HepG2 (cell line): ENCODE measurements around the gene DUSP9. TPM values are rescaled to one million over a fixed set of nuclear protein-coding genes. Genes with fewer than 3 reads are reported as not detected.

Experiments used
- BCL6 ChIP-seq: IDR thresholded peaks from 2 replicates; pipeline ENCODE4 v1.6.1; 2016; ENCODE audit warnings: missing genetic modification reagents, missing compliant biosample characterization
- CREBL2 ChIP-seq: sonication (generic); formaldehyde crosslinking; IDR thresholded peaks from 2 replicates; pipeline ENCODE4 v1.8.1; 2023; ENCODE audit warnings: missing genetic modification reagents, mild to moderate bottlenecking, borderline replicate concordance
- ELF1 ChIP-seq: sonication (generic); formaldehyde crosslinking; IDR thresholded peaks from 2 replicates; pipeline ENCODE4 v1.4.0; 2020; ENCODE audit warnings: missing genetic modification reagents
- ELF4 ChIP-seq: sonication (generic); formaldehyde crosslinking; IDR thresholded peaks from 2 replicates; pipeline ENCODE4 v1.5.0; 2020; ENCODE audit warnings: missing genetic modification reagents, mild to moderate bottlenecking, moderate library complexity, borderline replicate concordance
- HNRNPL ChIP-seq: fragments of 200-400 bp; formaldehyde crosslinking; IDR thresholded peaks from 2 replicates; pipeline ENCODE4 v1.6.1; 2017; ENCODE audit warnings: mild to moderate bottlenecking, low read depth, low read length
- KAT2B ChIP-seq: fragments of 150-350 bp; IDR thresholded peaks from 2 replicates; pipeline ENCODE4 v1.6.1; 2014; ENCODE audit warnings: low read depth, low read length, borderline replicate concordance
- LCORL ChIP-seq, 2 experiments: fragments of 450-650 bp in 1 of 2; sonication (generic) in 1 of 2; formaldehyde crosslinking in 1 of 2; IDR thresholded peaks; 2 replicates each; pipeline versions ENCODE4 v1.5.0 to v1.6.1; 2017 to 2020; ENCODE audit warnings: antibody characterized with exemption in 1 of 2, missing genetic modification reagents in 1 of 2
- MLX ChIP-seq: IDR thresholded peaks from 2 replicates; pipeline ENCODE4 v1.6.1; 2016
- ZNF30 ChIP-seq: sonication (generic); formaldehyde crosslinking; IDR thresholded peaks from 2 replicates; pipeline ENCODE4 v1.5.0; 2020; ENCODE audit warnings: mild to moderate bottlenecking, missing genetic modification reagents
- ZNF709 ChIP-seq: sonication (generic); formaldehyde crosslinking; IDR thresholded peaks from 2 replicates; pipeline ENCODE4 v1.5.0; 2020; ENCODE audit warnings: mild to moderate bottlenecking, missing genetic modification reagents
- polyA plus RNA-seq, 8 experiments: library from polyadenylated mRNA; depleted of rRNA in 3 of 8; stranded (reverse) in 7 of 8; unstranded in 1 of 8; fragments of >200 nt; fragmentation: Illumina TruSeq in 4 of 8; extraction: Trizol in 4 of 8; gene quantifications; 2 replicates each; pipeline versions ENCODE4 v1.2.1 to v1.2.3, GENCODE V29; 2011 to 2016; ENCODE audit warnings: low read depth in 4 of 8, missing spikeins in 1 of 8, mixed read lengths in 1 of 8; ENCODE audit not compliant: insufficient read depth in 1 of 8
- total RNA-seq, 5 experiments: library from RNA; depleted of rRNA; stranded (reverse); fragments of >200 nt; fragmentation: Illumina TruSeq; extraction: Trizol; gene quantifications; 2 replicates each; pipeline ENCODE4 v1.2.3, GENCODE V29; 2016; ENCODE audit warnings: low read depth in 1 of 5
- TF ChIP-seq, protein P1 (sequence below): sonication (generic); formaldehyde crosslinking; IDR thresholded peaks from 2 replicates; pipeline ENCODE4 v1.8.0; 2022; ENCODE audit warnings: missing genetic modification reagents, mild to moderate bottlenecking, moderate library complexity, borderline replicate concordance
- TF ChIP-seq, protein P2 (sequence below), 2 experiments: sonication (generic) in 1 of 2; formaldehyde crosslinking in 1 of 2; IDR thresholded peaks; 2 replicates each; pipeline versions ENCODE4 v1.4.0 to v1.6.1; 2018 to 2020; ENCODE audit warnings: missing genetic modification reagents in 2 of 2, borderline replicate concordance in 1 of 2, low read depth in 1 of 2, mild to moderate bottlenecking in 1 of 2, missing biosample characterization in 1 of 2
- TF ChIP-seq, protein P3 (sequence below): sonication (generic); formaldehyde crosslinking; IDR thresholded peaks from 2 replicates; pipeline ENCODE4 v1.8.1; 2023; ENCODE audit warnings: mild to moderate bottlenecking, moderate library complexity, missing genetic modification reagents

DUSP9 gene
- total and polyA plus RNA-seq, 2 of the 13 experiments (the other 11 are each of a cell fraction or from before 2014, with no cell fraction given) = 235 to 435 TPM

DNA sequence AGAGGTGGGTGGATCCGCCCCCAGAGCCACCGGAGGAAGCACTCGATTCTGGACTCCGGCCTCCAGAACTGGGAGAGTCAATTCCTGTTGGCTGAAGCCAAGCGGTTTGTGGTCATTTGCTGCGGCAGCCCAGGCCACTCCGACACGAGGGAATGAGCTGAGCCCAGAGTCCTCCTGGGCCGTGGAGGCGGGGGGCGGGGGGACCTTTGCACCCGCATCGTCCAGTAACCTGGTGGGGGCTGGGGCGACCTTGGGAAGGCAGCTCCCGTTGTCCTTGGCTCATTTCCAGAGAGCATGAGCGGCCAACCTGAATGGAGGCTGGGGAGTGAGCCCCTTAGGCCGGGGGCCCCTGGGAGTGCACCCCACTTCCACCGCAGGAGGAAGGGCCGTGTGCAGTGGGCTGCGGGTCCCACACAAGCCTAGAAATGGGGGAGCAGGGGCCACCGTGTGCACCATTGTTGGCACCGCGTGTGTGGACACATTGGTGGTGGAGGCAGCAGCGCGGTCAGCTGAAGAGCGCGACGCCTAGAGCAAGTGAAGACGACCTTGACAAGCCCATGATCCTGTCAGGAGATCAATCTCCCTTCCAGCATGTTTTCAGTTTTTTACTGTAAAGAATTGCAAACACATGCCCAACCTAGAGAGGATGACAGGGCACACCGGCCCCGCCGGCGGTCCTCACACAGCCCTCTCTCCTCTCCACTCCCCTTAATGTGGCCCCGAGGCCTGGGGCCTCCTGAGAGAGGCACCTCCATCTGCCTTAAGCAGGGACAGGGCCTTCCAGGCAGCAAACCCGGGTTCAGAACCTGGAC, 19.9 kb upstream of the DUSP9 start (continued):
- no peak for TF ChIP-seq ZNF709 (CRISPR knock-in tag)
- no peak for TF ChIP-seq LCORL (IDR thresholded peaks at IDR 0.05)
- no peak; the same call in 1 of the 2 replicates for TF ChIP-seq LCORL (CRISPR knock-in tag; IDR thresholded peaks at IDR 0.05)
- TF ChIP-seq, protein P1, sequence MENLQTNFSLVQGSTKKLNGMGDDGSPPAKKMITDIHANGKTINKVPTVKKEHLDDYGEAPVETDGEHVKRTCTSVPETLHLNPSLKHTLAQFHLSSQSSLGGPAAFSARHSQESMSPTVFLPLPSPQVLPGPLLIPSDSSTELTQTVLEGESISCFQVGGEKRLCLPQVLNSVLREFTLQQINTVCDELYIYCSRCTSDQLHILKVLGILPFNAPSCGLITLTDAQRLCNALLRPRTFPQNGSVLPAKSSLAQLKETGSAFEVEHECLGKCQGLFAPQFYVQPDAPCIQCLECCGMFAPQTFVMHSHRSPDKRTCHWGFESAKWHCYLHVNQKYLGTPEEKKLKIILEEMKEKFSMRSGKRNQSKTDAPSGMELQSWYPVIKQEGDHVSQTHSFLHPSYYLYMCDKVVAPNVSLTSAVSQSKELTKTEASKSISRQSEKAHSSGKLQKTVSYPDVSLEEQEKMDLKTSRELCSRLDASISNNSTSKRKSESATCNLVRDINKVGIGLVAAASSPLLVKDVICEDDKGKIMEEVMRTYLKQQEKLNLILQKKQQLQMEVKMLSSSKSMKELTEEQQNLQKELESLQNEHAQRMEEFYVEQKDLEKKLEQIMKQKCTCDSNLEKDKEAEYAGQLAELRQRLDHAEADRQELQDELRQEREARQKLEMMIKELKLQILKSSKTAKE (CRISPR knock-in tag) = peak; percentile 82
- no peak for TF ChIP-seq KAT2B
- TF ChIP-seq, protein P2, sequence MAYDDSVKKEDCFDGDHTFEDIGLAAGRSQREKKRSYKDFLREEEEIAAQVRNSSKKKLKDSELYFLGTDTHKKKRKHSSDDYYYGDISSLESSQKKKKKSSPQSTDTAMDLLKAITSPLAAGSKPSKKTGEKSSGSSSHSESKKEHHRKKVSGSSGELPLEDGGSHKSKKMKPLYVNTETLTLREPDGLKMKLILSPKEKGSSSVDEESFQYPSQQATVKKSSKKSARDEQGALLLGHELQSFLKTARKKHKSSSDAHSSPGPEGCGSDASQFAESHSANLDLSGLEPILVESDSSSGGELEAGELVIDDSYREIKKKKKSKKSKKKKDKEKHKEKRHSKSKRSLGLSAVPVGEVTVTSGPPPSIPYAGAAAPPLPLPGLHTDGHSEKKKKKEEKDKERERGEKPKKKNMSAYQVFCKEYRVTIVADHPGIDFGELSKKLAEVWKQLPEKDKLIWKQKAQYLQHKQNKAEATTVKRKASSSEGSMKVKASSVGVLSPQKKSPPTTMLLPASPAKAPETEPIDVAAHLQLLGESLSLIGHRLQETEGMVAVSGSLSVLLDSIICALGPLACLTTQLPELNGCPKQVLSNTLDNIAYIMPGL (CRISPR knock-in tag; IDR thresholded peaks at IDR 0.05; ENCODE audit: borderline replicate concordance in 1 of 2, low read depth in 1 of 2) = peak; percentile 42 to 45; a peak in 2 of 4 replicates
- peak; percentile 16 for TF ChIP-seq MLX (CRISPR knock-in tag)
- TF ChIP-seq BCL6 = peak; percentile 36; the same call in 1 of the 2 replicates
- TF ChIP-seq HNRNPL = no peak
- TF ChIP-seq ELF1 (CRISPR knock-in tag) = no peak
- TF ChIP-seq, protein P3, sequence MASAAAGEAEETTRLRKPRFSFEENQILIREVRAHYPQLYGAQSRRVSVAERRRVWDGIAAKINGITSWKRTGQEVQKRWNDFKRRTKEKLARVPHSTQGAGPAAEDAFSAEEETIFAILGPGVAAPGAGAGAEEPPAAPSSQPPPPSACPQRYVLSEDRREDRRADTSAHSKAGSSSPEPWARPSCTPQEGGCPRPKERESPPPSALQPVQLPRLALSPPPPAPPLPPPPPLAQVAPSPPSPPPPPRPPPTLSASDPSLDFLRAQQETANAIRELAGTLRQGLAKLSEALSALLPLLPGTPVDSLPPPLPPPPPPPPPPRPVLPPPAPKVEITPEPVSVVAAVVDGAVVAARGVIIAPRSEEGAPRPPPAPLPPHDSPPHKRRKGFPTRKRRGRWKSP (CRISPR knock-in tag) = 0 out of 2 replicates have a peak, but pooled peaks have one; percentile 2
- no peak for TF ChIP-seq ZNF30 (CRISPR knock-in tag)
- no peak for TF ChIP-seq ELF4 (CRISPR knock-in tag)
- TF ChIP-seq CREBL2 (CRISPR knock-in tag) = no peak
